DMS114 treated with DMSO at 0.1 percent for 48 hours (cell line): ENCODE measurements around the gene DAB1.

Source experiments
- DNase-seq: peaks from one replicate; lab custom pipeline; 2025; ENCODE audit not compliant: unreplicated experiment; lab: John Stamatoyannopoulos, UW

DAB1 gene

DNA sequence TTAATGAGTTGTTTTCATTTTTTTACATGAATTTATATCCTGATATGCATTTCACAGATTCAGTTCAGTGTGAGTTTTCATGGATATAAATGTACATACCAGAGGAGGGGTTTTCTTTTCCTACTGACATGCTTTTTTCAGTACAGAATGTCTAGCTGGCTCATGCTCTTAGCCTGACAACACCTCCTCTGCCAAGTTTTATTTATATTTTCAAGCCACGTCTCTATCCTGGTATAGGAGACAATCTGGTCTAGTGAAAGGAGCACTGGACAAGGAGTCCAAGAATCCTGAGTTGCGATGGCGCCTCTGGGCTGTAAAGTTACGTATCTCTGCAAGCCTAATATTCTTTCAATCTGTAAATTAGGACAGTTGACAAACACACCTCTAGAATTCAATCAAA lies 4.9 kb downstream of the DAB1 start:
- DNase-seq, result no peak

DNA sequence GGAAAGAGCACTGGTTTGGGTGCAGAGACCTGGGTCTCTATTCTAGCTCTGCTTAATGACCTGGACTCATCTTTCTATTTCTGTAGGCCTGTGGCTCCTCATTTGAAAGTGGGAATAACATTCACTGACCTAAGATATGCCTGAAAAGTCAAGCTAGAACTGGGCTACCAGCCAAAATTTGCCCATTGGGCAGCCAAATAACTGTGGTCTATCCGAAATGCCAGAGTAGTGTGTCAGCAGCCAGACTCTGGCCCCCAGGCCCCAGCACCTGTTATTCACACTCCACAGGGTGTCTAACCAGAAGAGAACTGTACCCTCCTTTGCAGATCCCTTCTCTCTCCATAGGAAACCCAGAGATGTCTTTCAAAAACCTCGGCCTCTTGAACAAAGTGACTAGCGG lies 12.6 kb downstream of the DAB1 start:
- no peak for DNase-seq

DNA sequence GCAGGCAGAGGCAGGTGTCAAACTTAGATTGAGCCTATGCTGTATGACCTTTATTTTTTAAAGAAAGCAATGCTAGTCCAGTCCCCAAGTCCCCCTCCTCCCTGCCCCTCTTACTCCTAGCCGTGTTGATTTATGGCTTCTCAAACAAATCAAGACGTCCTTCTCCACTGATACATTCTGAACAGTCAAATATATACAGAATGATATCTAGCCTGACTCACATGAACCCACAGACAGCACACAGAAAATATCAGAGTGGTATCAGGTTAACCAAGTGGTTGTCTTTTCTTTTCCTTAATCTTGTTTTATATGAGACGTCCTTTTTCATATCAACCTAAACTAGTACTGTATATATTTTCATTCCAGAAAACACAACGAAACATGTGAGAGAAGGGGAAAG lies 13.4 kb downstream of the DAB1 start:
- DNase-seq, result no peak

DNA sequence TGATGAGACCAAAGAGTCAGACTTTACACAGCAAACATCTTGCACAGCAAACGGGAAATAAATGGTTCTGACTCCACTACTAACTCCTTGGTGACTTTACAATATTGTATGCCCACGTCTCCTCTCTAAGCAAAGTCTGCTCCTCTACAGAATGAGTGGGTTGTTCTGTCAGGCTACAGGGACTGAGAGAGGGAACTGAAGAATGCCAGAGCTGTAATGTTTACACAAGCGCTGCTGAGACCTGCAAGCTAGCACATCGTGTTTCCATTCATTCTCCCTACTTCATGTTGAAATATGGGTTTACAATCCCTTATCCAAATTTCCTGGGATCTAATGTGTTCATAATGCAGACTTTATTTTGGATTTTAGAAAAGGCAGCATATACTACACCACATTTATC lies 15.9 kb downstream of the DAB1 start:
- no peak for DNase-seq

DNA sequence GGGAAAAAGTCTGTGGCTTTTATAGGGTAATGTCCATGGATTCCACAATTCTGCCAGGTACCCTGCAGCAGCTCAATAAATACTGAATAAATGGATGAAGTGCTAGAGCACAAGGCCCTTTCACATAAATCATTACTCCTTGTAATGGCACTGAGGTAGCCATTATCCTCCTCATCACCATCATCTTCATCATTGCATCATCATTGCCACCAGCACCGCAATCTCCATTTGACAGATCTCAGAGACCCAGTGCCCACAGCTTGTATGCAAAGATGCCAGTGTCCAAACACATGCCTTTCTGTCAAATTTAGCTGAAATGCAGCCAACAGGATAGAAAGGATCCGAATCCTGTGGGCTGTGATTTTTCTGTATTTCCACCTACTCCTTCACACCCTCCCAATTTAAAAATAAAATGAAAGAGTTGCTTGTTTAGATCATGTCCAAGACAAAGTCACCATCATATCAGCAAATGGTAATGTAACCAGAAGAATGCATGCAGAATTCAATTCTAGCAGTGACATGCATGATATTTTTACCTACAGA lies 17.4 kb downstream of the DAB1 start:
- DNase-seq, result no peak

DNA sequence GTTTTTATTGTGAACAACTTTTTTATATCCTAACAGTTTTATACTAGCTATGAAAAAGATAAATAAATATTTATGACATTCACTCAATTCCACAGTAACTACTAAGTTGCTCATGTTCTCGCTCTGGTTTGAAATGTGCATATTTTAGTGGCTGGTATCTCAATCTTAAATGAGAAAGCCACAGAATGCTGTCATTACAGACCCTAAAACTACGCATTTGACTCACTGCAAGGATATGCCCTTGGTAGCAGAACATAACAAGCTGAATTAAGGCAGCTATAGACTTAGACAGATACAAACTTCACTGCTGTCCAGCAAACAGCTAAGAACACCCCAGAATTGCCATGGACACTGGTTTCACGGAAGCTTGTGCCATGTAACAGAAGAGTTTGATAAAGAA lies 19.0 kb downstream of the DAB1 start:
- no peak for DNase-seq

DNA sequence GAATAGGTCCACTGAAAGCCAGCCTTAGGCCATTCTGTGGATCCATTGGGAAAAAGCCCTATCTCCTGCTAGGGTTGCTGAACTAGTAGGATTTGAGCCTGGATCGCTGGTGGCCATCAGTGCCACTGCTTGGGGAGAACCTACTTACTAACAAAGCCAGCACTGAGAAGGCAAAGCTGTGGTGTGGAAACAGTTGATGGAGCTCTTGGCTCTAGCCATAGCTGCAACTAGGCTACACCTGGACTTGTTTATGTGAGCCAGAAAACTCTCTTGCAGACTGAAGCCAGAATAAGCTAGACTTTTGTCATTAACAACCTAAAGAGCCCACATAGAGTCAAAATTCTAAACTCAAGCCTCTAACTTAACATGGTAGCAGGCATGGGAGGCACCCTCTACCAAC lies 20.7 kb downstream of the DAB1 start:
- DNase-seq, result no peak

DNA sequence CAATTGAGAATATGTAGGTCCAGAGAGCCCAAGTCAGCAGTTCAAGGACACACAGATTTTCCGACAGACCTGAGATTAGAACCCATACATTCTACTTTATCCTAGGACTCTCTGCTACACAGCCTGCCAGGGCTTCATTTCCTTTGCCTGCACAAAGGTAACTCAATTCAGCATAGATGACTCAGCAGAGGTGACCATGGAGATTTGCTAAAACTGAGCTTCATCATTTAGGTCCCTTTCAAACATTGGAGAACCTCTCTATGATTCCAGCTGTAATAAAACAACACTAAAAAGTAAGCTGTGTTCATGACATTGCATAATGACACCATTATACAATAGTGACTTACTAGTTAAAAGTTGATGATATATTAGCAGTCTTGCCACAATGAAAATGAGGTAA lies 22.2 kb downstream of the DAB1 start:
- no peak for DNase-seq

DNA sequence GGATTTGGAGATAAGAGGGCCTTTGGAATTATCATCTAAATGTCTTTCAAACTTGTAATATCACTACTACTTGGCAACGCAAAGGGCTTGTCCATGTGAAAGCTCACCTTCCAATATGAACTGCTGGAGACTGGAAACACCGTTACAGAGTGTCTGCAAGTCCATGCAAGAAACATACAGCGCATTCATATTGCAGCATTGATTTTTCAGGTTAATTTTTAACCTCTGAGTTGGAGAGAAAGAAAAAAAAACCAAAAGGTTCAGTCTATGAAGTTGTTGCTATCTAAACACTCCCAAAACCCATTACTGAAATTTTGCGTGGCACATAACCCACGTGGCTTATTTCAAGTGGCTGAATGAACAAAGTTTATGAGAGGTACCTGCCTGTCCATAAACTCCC lies 23.8 kb downstream of the DAB1 start:
- no peak for DNase-seq

DNA sequence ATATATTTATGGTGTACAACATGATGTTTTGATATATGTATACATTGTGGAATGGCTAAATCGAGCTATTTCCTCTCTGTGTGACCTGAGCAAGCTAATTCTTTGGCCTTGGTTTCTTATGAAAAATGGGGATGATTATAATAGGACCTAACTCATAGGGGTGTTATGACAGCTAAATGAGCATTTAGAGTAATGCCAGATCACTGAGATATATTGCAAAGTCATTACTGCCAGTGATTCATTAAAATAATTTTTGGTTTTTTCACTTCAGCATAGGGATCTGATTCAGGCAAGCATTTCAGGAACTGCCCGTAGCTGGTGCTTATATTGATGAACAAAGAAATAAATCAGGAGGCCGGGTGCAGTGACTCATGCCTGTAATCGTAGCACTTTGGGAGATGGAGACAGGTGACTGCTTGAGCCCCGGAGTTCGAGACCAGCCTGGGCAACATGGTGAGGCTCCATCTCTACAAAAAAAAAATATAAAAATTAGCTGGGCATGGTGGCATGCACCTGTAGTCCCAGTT lies 30.7 kb downstream of the DAB1 start:
- no peak for DNase-seq

DNA sequence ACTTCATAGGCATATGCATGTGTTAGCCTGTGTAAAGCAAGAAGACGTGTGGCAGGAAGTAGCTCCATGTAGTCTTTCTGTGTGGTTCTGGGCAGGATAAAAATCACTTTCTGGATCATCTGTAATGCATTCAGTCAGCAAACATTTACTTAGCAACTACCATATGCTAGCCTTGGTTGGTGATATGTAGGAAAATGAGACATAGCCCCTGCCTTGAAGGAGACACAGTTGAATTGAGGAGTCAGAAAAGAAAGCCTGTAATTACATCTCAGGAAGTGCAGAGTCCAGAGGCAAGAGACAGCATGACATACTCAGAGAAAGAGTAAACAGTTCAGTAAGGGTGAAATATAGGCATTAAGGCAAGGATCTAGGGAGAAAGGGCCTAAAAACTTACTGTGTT lies 38.5 kb downstream of the DAB1 start:
- no peak for DNase-seq

DNA sequence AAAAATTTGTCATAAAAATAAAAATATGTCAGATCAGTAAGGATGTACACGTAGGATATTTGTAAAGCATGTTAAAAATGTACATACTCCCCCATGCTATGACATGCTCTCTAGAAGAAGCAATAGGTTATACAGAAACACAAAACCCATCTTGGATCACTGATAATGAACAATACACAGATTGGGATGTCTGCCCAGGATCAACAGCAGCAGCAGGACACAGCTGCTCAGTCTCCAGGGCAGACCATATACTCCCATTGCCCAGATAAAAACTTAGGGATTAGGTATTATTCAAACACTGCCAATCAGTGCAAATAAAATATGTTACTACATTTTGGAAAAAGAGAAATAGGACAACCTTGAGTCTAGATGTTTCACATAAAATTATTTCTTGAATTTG lies 39.0 kb downstream of the DAB1 start:
- no peak for DNase-seq

DNA sequence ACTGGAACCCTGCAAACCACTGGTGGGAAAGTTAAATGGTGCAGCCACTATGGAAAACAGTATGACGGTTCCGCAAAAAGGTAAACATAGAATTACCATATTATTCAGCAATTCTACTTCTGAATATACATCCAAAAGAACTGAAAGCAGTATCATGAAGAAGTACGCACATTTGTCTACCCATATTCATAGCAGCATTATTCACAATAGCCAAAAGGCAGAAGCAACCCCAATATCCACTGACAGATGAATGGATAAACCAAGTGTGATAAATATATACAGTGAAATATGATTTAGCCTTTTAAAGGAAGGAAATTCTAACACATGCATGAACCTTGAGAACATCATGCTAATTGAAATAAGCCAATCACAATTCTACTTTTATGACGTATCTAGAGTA lies 39.6 kb downstream of the DAB1 start:
- no peak for DNase-seq

DNA sequence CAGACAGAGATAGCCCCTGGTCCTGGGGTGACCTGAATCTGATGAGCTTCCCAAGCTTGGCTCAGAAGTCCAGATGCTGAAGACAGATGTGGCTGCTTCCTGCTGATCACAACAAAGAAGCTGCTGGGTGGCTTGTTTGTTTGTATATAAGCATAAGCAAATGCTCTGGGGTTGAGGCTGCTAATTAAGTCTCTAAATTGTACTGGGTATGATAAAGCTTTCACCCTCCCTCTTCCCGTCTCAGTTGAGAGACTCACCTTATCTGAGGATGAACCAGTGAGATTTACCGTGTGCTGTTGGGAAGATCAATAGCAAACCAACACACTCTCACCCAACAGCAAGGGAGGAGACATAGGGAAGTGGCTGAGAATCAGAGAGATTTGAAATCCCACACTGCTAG lies 42.0 kb downstream of the DAB1 start:
- no peak for DNase-seq

DNA sequence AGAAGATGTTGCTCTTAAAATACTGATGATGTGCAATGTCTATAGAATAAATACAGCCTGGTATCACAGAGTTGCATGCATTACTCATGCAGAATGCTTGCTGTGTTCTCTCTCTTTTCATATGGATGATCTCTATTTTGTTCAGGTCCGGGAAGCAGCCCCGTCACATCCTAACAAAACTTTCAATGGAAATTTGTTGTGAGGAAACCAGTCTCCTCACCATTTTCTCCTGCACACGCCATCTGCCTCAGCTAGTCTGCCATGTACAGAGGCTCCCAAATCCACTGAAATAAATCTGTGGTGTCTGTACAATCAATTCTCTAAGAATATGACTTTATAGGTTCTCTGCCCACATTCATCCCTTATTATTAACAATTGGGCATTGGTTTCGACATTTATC lies 42.4 kb downstream of the DAB1 start:
- DNase-seq, result no peak

DNA sequence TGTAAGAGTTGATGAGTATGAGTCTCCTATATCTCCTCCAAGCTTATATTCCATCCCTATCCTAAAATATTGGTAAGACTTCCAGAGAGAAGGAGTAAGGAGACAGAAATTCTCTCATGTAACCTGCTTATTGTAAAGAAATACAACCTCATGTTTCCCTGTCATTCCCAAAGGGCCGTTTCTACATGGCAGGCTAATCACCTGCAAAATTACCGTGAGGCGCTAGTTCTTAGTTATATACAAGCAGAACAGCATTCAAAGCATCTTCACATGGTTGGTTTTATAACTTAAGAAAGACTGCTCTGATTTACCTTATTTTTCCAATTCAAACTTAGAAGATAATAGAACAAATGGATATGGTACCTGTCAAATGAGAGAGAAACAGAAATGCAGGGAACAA lies 42.9 kb downstream of the DAB1 start:
- no peak for DNase-seq

DNA sequence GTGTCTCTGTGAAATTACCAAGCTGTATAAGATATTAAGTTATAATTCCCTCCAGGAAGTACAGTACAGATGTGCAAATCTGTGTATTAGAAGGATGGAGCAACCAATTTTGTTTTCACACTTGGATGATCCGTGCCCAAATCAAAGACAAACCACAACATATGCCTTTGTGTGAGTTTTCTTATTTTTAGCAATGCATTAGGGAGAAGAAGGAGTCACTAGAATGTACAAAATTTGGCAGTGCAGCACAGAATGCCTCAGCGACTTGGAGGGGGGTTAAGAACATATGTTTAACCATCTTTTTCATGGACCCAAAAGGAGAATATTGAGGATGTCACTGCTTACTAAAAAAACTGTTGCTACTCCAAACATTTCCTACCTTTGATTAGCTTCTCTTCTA lies 45.3 kb downstream of the DAB1 start:
- DNase-seq, result no peak

DNA sequence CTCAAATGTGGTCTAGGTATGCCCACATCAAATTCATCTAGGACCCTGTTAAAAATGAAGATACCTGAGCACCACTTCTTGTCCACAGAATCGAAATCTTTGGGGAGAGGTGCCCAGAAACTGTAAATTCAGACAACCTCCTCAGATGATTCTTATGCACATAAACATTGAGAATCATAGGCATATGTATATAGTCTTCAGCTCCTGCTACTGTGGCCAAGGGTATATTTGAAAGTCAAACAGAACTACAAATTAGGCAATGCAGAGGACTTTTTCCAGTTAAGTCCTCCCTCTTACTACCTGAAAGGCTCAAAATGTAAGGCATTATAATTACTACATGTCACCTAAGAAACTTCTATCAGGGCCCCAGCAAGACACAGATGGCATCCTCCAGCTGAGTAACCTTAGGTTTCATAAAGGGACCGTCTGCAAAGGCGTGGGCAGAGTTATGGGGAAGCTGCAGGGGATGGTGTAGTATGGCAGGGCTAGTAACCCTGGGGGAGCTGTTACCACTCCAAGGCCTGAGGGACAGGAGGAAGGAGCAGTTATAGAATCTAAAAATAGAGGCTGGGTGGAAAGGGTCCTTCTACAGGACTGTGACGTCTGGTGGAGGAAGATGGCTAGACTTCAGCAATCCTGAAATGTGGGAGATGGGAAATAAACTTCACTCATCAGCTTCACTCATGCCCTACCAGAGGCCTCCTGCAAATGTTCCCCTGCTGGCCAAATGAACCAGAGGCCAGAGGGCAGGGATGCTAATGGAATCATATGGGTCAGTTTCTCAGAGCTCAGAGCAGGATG lies 46.3 kb downstream of the DAB1 start:
- DNase-seq, result no peak

DNA sequence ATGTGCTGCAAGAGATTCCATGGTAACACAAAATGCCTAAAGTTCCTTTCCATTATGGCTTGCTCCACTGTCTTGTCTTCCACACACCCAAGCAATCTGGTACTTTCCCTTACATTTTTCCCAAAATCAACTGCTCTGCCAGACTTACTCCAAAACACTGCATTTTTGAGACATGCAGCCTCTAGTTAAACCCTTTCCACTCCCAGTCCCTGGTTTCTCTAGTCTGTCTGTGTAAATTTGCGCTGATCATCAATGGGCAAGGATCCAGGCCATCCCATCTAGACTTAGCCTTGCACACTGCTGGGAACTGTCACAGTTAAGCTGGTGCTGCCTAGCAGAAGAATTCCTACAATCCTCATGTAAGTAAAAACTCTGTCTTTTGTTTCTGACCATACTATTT lies 47.8 kb downstream of the DAB1 start:
- DNase-seq, result no peak

DNA sequence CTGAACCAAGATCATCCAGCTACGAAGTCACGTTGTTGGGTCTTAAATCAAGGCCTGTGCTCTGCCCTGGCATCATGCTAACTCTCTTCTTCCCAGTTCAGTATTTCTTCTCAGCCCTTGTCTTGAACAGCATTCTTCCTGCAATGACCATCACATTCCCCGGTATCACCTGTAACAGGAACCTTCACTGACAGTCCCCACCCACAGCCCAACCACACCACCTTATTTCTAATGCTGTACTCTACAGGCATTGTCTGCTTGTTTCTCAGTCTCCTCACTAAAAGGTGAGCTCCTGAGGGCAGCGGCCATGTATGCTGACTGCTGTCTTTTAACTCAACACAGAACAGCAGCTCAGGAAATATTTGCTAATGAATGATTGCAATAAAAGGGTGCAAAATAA lies 54.0 kb downstream of the DAB1 start:
- no peak for DNase-seq

DNA sequence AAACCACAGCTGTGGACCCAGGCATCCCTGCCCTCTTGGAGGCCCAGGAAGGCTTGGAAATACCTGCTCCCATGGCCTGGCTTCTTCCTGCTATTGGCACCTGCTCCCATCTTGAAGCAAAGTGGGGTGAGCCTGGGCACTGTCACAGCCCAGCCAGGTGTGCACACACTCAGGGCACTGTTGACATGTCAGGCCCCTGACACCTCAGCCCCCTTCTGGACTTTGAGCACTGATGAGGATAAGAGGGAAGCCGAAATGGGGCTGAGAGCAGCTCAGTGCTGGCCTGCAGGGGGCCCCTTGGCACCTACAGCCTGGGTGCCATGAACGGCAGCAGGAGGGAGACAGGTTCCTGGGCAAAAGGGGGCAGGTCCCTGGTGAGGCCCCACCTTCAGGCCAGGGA lies 55.9 kb downstream of the DAB1 start:
- DNase-seq, result no peak

DNA sequence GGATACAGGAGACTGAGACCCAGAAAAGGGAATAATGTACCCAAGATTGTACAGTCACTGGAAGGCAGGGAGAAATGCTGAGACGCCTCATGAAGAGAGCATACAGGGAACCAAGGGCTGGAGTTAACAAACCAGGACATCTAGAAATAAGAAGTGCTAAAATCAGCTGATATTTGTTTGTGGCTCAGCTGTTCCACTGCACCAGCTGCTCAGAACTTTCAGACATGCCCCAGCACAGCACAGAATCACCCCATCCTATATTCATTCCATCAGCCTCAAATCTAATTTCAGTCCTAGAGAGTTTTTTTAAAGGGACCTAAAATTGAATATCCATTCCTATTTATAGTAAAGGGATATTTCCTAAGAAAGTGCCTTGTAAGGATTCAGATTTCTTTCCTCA lies 60.2 kb downstream of the DAB1 start:
- DNase-seq, result no peak

DNA sequence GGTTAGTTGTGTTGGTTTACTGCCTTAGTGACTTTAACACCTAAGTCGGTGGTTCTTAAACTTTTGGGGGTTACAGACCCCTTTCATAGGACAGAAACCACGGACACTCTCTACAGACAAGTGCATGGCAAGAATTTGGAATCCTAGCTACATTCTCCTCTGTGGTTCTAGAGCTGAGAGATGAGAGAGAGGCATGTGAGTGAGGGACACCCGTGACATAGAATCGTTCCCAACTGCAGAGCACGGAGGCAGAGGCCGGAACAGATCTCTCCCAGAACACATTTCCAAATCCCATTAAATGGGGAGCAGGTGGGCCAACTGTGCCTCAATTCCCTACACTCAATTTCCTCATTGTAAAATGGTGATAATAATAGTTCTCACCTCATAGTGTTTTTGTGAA lies 60.7 kb downstream of the DAB1 start:
- DNase-seq, result no peak
